Muscle layer of colon (tissue), 2 donors: ENCODE results near the gene STC2.

Source experiments
- H3K27ac ChIP-seq: one replicate; pipeline ENCODE4 v1.7.0; 2013; ENCODE audit warnings: low read depth, mild to moderate bottlenecking, low read length, moderate library complexity
- H3K27me3 ChIP-seq, 2 donors: one replicate each; pipeline ENCODE4 v1.7.0; 2013; ENCODE audit warnings: low read length in 2 of 2, mild to moderate bottlenecking in 2 of 2; ENCODE audit not compliant: insufficient read depth in 2 of 2, control insufficient read depth in 1 of 2
- H3K36me3 ChIP-seq: one replicate; pipeline ENCODE4 v1.7.0; 2013; ENCODE audit warnings: mild to moderate bottlenecking, low read length; ENCODE audit not compliant: insufficient read depth
- H3K4me1 ChIP-seq: one replicate; pipeline ENCODE4 v1.7.0; 2013; ENCODE audit warnings: mild to moderate bottlenecking, low read length; ENCODE audit not compliant: insufficient read depth
- H3K4me3 ChIP-seq, 2 donors: one replicate each; pipeline ENCODE4 v1.7.0; 2013; ENCODE audit warnings: low read length in 2 of 2, low read depth in 1 of 2, mild to moderate bottlenecking in 1 of 2, moderate library complexity in 1 of 2
- H3K9ac ChIP-seq: one replicate; pipeline ENCODE4 v1.7.0; 2013; ENCODE audit warnings: low read length
- H3K9me3 ChIP-seq: one replicate; pipeline ENCODE4 v1.7.0; 2013; ENCODE audit warnings: mild to moderate bottlenecking, low read length
- donor health status: abdominal sarcoma.
- donor health status: Adenocarcinoma of cecum.

Gene STC2

GRCh38 chr5:173298213-173298926, 29.8 kb downstream of the STC2 start:
- Histone ChIP-seq H3K4me3 (no peak overlapping the region), H3K9me3 (no peaks in the 10 kb centered on the region), H3K27me3 (peaks cover 0 to 15% of the 10 kb centered on the region in 2 donors), H3K4me1 (peaks cover 8% of the 10 kb centered on the region), H3K27ac (no peak overlapping the region), H3K36me3 (no peaks in the 10 kb centered on the region), H3K9ac (no peak overlapping the region)

- Histone ChIP-seq H3K4me3 (no peak overlapping the region), H3K27me3 (peaks cover 0 to 15% of the 10 kb centered on the region in 2 donors), H3K4me1 (peaks cover 8% of the 10 kb centered on the region), H3K36me3 (no peaks in the 10 kb centered on the region), H3K9me3 (no peaks in the 10 kb centered on the region), H3K9ac (no peak overlapping the region), H3K27ac (no peak overlapping the region)
Measured at GRCh38 chr5:173297813-173298212, 30.4 kb downstream of the STC2 start.

- H3K27ac ChIP-seq, result no peak overlapping the region
- H3K4me3 ChIP-seq, result no peak overlapping the region
- H3K27me3 ChIP-seq, result peaks cover 0 to 15% of the 10 kb centered on the region in 2 donors
- H3K4me1 ChIP-seq, result peaks cover 8% of the 10 kb centered on the region
- H3K36me3 ChIP-seq, result no peaks in the 10 kb centered on the region
- no peaks in the 10 kb centered on the region for H3K9me3 ChIP-seq
- no peak overlapping the region for H3K9ac ChIP-seq
Measured at GRCh38 chr5:173296737-173297676, 31.2 kb downstream of the STC2 start.

- Histone ChIP-seq H3K4me1 (peaks cover 8% of the 10 kb centered on the region), H3K9me3 (no peaks in the 10 kb centered on the region)
Measured at GRCh38 chr5:173295796-173296195, 32.4 kb downstream of the STC2 start.

GRCh38 chr5:173294673-173295320, 33.4 kb downstream of the STC2 start:
- H3K9ac ChIP-seq, result no peak overlapping the region
- H3K9me3 ChIP-seq, result no peaks in the 10 kb centered on the region
- H3K4me1 ChIP-seq, result peaks cover 12% of the 10 kb centered on the region
- no peaks in the 10 kb centered on the region for H3K36me3 ChIP-seq
- no peak overlapping the region for H3K4me3 ChIP-seq
- peaks cover 0 to 15% of the 10 kb centered on the region in 2 donors for H3K27me3 ChIP-seq
- no peak overlapping the region for H3K27ac ChIP-seq

More at GRCh38 chr5:173295796-173296195, 32.4 kb downstream of the STC2 start:
- Histone ChIP-seq H3K9ac (no peak overlapping the region), H3K27me3 (peaks cover 0 to 15% of the 10 kb centered on the region in 2 donors), H3K4me3 (no peak overlapping the region), H3K27ac (no peak overlapping the region), H3K36me3 (no peaks in the 10 kb centered on the region)

- Histone ChIP-seq H3K4me1 (peaks cover 12% of the 10 kb centered on the region), H3K9ac (no peak overlapping the region), H3K27me3 (peaks cover 0 to 15% of the 10 kb centered on the region in 2 donors), H3K9me3 (no peaks in the 10 kb centered on the region), H3K36me3 (no peaks in the 10 kb centered on the region), H3K27ac (no peak overlapping the region), H3K4me3 (no peak overlapping the region)
Measured at GRCh38 chr5:173293817-173294672, 34.2 kb downstream of the STC2 start.

- Histone ChIP-seq H3K36me3 (no peaks in the 10 kb centered on the region), H3K27me3 (peaks cover 0 to 15% of the 10 kb centered on the region in 2 donors)
Measured at GRCh38 chr5:173291722-173292658, 36.2 kb downstream of the STC2 start.

GRCh38 chr5:173290477-173291131, 37.6 kb downstream of the STC2 start:
- H3K4me3 ChIP-seq, result no peak overlapping the region
- no peaks in the 10 kb centered on the region for H3K9me3 ChIP-seq
- no peak overlapping the region for H3K27ac ChIP-seq
- H3K36me3 ChIP-seq, result no peaks in the 10 kb centered on the region
- H3K9ac ChIP-seq, result no peak overlapping the region
- peaks cover 12% of the 10 kb centered on the region for H3K4me1 ChIP-seq
- peaks cover 11 to 15% of the 10 kb centered on the region in 2 donors for H3K27me3 ChIP-seq

More at GRCh38 chr5:173291722-173292658, 36.2 kb downstream of the STC2 start:
- no peaks in the 10 kb centered on the region for H3K9me3 ChIP-seq
- no peak overlapping the region for H3K27ac ChIP-seq
- peaks cover 12% of the 10 kb centered on the region for H3K4me1 ChIP-seq
- H3K4me3 ChIP-seq, result no peak overlapping the region
- no peak overlapping the region for H3K9ac ChIP-seq

GRCh38 chr5:173289372-173289771, 38.8 kb downstream of the STC2 start:
- H3K27me3 ChIP-seq, result peaks cover 9 to 11% of the 10 kb centered on the region in 2 donors
- H3K9ac ChIP-seq, result no peak overlapping the region
- H3K36me3 ChIP-seq, result no peaks in the 10 kb centered on the region
- H3K9me3 ChIP-seq, result no peaks in the 10 kb centered on the region
- no peak overlapping the region for H3K27ac ChIP-seq
- no peak overlapping the region for H3K4me3 ChIP-seq
- H3K4me1 ChIP-seq, result peaks cover 12% of the 10 kb centered on the region
